ENCODE results near the gene PCCA. TPM values are rescaled to one million over a fixed set of nuclear protein-coding genes. Genes with fewer than 3 reads are reported as not detected.

PCCA gene
- total and polyA plus RNA-seq, 2 of the 13 experiments (the other 11 are each of a cell fraction or from before 2014, with no cell fraction given), result 15.0 to 32.2 TPM

- 0 out of 2 replicates have a peak, but pooled peaks cover 2% of the 10 kb centered on the region for H3K4me1 ChIP-seq (ENCODE audit: insufficient read depth, low read length)
- H3K79me2 ChIP-seq (ENCODE audit: insufficient read depth, low read length), result no peaks in the 10 kb centered on the region
- no peak overlapping the region for H3K4me2 ChIP-seq (ENCODE audit: low read depth, low read length)
- H3K36me3 ChIP-seq (replicated peaks in 1 of 2; ENCODE audit: control insufficient read depth in 1 of 2, insufficient read depth in 2 of 2, low read length in 2 of 2), result no peaks in the 10 kb centered on the region; a peak in 1 of 5 replicates
- no peak for FAIRE-seq
- no peak for ATAC-seq
- no peak for TF ChIP-seq ATF3 (CRISPR knock-in tag; IDR thresholded peaks at IDR 0.05)
- TF ChIP-seq MEIS1 (CRISPR knock-in tag; IDR thresholded peaks at IDR 0.05; ENCODE audit: borderline replicate concordance), result no peak
- no peak for TF ChIP-seq ZNF230 (CRISPR knock-in tag; IDR thresholded peaks at IDR 0.05)
- intact Hi-C loops (cut with micrococcal nuclease; ENCODE audit: unreplicated experiment) (no loop called here), in situ Hi-C loops (cut with HindIII; ENCODE audit: extremely low pct_ligation_motif_present, low pct_unique_long_range_greater_than_20kb) (no loop called here)
- H2AFZ ChIP-seq (ENCODE audit: low read length), result no peak overlapping the region
- H3K9ac ChIP-seq (ENCODE audit: insufficient read depth, low read depth, low read length), result no peak overlapping the region
- no peaks in the 10 kb centered on the region for H4K20me1 ChIP-seq (ENCODE audit: insufficient read depth, low read length)
- H3K27ac ChIP-seq (ENCODE audit: extremely low read length, insufficient read depth, low read length), result no peak overlapping the region
- 83% methylated on average over 4 of the region's 4 CpGs for WGBS (ENCODE audit: low lambda C conversion rate)
- ChIA-PET CTCF (ENCODE audit: low intra/inter-chr PET ratio, low total read pairs) (no interaction called here), POLR2A (no interaction called here)
- no peak overlapping the region for H3K4me3 ChIP-seq (replicated peaks in 1 of 3; ENCODE audit: insufficient read depth in 1 of 3, low read depth in 2 of 3, low read length in 3 of 3)
- DNase-seq (ENCODE audit: low spot score), result no peak
- H3K27me3 ChIP-seq (ENCODE audit: control insufficient read depth in 1 of 2, insufficient read depth in 2 of 2, low read length in 2 of 2), result no peaks in the 10 kb centered on the region
- H3K9me3 ChIP-seq (ENCODE audit: low read length), result no peaks in the 10 kb centered on the region
- no TSS peak for BruUV-seq (replicated peaks)
Observed at GRCh38 chr13:100344544-100344943, 255.7 kb downstream of the PCCA start.

GRCh38 chr13:100347968-100348367 is 259.1 kb downstream of the PCCA start:
- H3K27ac ChIP-seq (ENCODE audit: extremely low read length, insufficient read depth, low read length), result no peak overlapping the region
- ATAC-seq, result no peak
- no peak for FAIRE-seq
- ChIA-PET POLR2A (no interaction called here), CTCF (ENCODE audit: low intra/inter-chr PET ratio, low total read pairs) (no interaction called here)
- H3K27me3 ChIP-seq (ENCODE audit: control insufficient read depth in 1 of 2, insufficient read depth in 2 of 2, low read length in 2 of 2), result no peaks in the 10 kb centered on the region
- H3K9me3 ChIP-seq (ENCODE audit: low read length), result no peaks in the 10 kb centered on the region
- no peak overlapping the region for H3K9ac ChIP-seq (ENCODE audit: insufficient read depth, low read depth, low read length)
- H3K4me3 ChIP-seq (replicated peaks in 1 of 3; ENCODE audit: insufficient read depth in 1 of 3, low read depth in 2 of 3, low read length in 3 of 3), result no peak overlapping the region
- intact Hi-C loops (cut with micrococcal nuclease; ENCODE audit: unreplicated experiment) (no loop called here), in situ Hi-C loops (cut with HindIII; ENCODE audit: extremely low pct_ligation_motif_present, low pct_unique_long_range_greater_than_20kb) (no loop called here)
- DNase-seq (ENCODE audit: low spot score), result no peak
- no peaks in the 10 kb centered on the region for H4K20me1 ChIP-seq (ENCODE audit: insufficient read depth, low read length)
- no peaks in the 10 kb centered on the region for H3K79me2 ChIP-seq (ENCODE audit: insufficient read depth, low read length)
- no TSS peak for BruUV-seq (replicated peaks)
- 0 out of 2 replicates have a peak, but pooled peaks cover 5% of the 10 kb centered on the region for H3K4me1 ChIP-seq (ENCODE audit: insufficient read depth, low read length)
- no peaks in the 10 kb centered on the region for H3K36me3 ChIP-seq (replicated peaks in 1 of 2; ENCODE audit: control insufficient read depth in 1 of 2, insufficient read depth in 2 of 2, low read length in 2 of 2)
- TF ChIP-seq SMAD1 (CRISPR knock-in tag; IDR thresholded peaks at IDR 0.05; ENCODE audit: borderline replicate concordance, low read depth) (no peak), TFAP4 (IDR thresholded peaks at IDR 0.05; ENCODE audit: borderline replicate concordance, low read depth) (no peak), IRF1 (CRISPR knock-in tag; IDR thresholded peaks at IDR 0.05; ENCODE audit: low read depth) (no peak), ZNF562 (CRISPR knock-in tag; IDR thresholded peaks at IDR 0.05; ENCODE audit: borderline replicate concordance) (no peak), MBD4 (IDR thresholded peaks at IDR 0.05; ENCODE audit: borderline replicate concordance, low read length) (no peak), ZNF281 (CRISPR knock-in tag; IDR thresholded peaks at IDR 0.05; ENCODE audit: borderline replicate concordance) (no peak), TMF1 (CRISPR knock-in tag; IDR thresholded peaks at IDR 0.05; ENCODE audit: low read depth) (no peak), TCF7 (IDR thresholded peaks at IDR 0.05; ENCODE audit: low read depth) (no peak), GATAD1 (CRISPR knock-in tag; IDR thresholded peaks at IDR 0.05) (no peak)
- WGBS (ENCODE audit: low lambda C conversion rate), result 98% methylated on average over 3 of the region's 3 CpGs
- H3K4me2 ChIP-seq (ENCODE audit: low read depth, low read length), result no peak overlapping the region
- H2AFZ ChIP-seq (ENCODE audit: low read length), result no peak overlapping the region
